Hematopoietic multipotent progenitor cell treated with erythropoietin and hydrocortisone succinate and interleukin-3 and kit ligand, for 17 days (in vitro differentiated cells): Measurements from ENCODE around the gene ADRM1.

Experiments
- DNase-seq: peaks from one replicate; pipeline ENCODE4 v3.0.0-alpha.2; 2015; ENCODE audit warnings: low spot score

ADRM1 gene

DNA sequence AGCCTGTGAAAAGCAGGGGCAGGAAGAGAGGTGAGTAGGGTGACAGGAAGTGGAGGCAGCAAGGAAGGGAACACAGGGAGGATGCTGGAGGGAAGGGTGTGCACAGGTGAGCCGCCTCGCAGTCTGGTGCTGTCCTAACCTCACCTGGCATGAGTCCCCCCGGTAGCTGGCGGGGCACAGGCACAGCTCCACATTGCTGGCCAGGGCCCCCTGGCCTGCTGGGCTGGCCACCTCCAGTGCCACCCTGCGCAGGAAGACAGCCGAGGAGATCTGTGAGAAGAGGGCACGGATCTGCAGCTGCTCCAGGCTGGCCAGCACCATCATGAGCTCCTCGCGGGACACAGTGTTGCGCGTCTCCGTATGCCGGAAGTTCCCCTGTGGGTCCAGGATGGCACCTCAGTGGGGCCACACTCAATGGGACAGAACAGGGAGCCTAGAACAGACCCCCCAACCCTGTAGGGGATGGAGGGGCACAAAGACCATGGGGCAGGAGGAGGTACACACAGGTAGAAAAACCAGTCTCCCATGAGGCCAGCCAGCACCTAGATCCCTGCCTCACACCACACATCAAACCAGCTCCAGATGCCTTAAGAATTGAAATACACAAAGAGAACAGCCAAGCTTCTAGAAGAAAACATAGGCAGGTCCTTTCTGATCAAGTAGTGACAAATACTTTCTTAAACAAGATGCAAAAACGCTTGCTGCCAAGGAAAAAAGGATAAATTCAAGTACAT lies 22.5 kb downstream of the ADRM1 start:
- DNase-seq, result no peak

DNA sequence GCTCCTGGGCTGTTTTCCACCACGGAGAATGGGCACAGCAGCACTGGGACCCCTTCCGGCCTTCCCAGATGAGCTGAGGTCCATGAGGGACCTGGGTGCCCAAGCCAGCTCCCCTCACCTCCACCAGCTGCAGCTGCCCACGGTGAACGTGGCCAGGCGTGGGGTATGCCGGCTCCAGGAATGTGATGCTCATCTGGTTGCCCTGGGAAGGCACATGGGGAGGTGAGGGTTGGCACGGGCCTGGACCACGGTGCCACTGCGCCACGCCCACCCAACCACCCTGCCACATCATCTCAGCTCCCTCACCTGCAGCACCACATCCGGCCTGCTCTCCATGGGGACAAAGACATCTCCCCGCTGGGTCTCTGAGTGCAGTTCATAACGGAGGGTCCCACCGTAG lies 23.8 kb downstream of the ADRM1 start:
- DNase-seq, result no peak

DNA sequence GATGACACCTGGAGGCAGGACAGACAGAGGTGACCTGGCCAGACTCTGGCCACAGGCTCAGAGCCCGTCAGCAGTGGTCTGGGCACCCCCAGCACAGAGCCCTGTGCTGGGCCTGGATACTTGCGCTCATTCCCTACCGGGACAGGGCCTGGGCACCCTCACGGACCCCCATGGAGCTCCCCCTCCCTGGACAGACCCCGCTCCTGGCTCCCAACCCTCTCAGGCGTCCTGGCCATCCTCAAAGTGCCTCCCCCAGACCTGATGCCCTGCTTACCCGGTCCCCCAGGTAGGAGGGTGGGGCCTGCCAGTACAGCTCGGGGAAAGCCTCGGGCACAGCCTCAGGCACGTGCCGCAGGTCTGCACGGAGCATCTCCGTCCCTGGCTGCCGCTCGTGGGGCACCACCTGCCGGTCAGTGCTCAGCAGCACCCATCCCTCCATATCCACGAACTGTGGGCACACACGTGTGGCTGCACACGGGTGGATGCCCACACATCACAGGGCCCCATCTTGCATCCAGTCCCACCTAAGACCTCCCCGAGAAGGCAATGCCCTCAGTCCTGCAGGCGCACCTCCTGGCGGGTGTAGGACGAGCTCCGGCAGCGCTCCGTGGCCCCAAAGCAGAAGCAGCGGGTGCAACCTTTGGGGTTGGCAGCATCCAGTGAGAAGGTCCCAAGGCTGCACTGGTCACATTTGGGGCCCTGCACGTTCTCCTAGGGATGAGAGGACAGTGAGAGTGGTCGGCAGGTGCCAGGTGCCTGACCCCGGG lies 24.3 kb downstream of the ADRM1 start:
- no peak for DNase-seq

DNA sequence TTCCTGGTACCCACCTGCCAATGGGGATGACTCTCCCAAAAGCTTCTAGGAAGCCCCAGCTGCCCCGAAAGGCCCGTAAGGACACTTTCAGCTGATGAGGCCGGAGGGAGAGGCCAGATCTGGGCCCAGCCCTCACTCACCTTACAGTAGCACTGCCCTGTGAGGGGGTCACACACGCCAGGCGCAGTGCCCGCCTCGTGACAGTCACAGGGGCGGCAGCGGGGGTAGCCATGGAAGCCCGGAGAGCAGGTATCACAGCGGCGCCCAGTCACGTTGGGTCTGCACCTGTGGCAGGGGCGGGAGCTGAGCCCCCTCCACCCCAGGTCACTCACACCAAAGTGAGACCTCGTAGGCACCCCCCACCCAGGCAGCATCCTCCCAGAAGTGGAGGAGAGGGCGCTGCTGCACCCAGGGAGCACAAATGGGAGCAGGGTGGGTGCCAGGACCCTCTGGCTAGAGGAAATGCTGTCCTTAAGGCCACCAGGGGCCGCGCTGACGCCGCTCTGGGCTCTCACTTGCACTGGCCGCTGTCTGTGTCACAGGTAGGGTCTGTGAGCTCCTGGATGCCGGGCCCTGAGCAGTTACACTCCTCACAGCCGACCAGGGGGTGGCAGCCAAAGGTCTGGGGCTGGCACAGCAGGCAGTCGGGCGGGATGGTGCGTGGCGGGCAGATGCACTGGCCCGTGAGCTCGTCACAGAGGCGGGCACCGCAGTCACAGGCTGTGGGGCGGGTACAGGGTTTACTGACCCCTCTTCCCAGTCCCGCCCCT lies 25.1 kb downstream of the ADRM1 start:
- DNase-seq, result no peak

DNA sequence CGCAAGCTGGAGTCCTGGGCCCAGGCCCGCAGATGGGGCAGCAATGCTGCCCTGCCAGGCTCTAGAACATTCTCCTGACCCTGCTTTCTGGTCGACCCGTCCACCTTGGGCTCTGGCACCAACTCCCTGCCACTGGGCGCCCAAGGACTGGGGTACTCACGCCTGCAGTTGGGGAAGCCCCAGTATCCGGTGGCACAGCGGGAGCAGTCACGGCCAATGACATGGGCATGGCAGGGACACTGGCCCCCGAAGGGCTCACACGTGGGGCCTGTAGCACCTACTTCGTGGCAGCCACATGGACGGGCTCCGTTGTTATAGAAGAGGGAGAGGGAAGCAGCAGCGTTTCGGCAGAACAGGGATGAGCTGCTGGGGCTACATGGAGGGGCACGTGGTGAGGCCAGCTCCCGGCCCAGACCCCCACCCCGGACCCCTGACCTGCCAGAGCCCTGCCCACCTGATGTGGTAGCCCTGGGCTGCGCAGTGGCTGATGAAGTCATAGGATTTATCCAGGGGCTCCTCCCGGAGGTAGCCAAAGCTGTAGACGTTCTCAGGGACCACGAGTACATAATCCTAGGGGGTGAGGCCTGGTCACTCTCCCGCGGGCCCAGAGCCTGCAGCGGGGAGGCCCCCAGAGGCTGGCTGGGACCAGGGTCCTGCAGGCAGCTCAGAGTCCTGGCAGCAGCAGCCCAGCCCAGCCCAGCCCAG lies 26.0 kb downstream of the ADRM1 start:
- no peak for DNase-seq

DNA sequence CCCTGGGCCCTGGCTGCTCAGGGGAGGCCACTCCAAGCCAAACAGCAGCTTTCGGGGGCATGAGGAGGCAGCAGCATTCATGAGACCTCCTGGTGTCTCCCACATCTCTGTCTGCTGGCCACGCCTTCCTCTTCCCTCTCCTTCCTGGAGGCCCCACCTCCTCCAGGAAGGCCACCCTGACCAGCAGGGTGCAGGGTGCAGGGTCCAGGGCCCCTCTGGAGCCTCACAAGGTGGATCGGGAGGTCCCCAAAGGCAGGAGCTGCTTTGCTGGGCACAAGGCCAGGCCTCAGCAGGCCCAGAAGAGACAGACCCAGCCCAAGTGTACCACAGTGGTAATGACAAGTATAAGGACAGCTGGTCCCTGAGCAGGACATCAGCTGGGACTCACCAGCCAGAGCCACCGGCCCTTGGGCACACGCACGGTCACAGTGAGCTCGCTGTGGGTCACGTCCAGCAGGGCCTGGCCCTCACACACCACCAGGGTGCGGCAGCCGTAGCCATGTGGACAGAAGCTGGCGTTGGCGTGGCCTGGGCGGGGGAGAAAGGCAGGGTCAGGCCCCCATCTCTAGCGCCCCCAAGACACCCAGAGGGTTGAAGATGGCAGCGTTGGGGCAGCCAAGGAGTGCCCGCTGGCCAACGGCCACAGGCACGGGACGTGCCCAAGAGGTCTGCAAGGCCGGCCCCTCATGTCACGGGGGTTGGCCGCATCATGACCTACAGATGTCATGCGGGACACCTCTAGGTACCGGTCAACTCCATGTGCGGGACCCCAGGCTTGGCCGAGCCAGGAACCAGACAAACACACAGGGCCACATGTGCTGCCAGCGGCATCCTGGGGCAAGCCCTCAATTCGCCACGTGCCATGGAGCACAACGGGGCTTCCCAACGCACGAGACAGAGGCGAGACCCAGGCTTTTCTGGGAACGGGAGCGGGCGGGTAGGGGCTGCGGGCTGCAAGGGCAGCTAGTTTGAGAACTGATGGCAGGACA lies 26.9 kb downstream of the ADRM1 start:
- no peak for DNase-seq

DNA sequence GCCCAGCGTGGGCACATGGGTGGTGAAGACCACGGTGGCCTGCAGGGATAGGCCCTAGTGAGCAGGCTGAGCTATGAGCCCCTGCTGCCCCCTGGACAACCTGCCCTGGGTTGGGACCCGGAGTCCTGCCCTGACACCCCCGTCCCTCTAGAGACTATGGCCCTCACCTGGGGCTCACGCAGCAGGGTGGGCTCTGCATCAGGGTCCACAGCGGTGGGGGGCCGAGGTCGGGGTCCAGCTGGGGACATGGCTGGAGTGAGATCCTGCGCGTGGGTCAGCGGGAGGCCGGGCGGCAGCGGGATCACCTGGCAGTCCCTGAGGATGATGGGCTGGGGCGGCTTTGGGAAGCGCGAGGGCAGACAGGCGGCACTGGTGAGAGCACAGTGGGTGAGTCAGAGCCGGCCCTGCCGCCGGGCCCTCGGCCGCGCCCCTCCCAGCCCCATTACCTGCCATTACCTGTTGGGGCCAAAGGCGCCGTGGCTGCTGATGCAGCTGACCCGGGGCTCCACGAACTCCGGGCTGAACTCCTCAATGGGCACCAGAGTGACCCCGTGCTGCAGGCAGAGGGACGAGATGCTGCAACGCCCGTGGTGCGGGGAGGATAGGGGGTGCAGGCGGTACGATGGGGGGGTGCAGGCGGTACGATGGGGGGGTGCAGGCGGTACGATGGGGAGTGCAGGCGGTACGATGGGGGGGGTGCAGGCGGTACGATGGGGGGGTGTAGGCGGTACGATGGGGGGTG lies 27.9 kb downstream of the ADRM1 start:
- no peak for DNase-seq

DNA sequence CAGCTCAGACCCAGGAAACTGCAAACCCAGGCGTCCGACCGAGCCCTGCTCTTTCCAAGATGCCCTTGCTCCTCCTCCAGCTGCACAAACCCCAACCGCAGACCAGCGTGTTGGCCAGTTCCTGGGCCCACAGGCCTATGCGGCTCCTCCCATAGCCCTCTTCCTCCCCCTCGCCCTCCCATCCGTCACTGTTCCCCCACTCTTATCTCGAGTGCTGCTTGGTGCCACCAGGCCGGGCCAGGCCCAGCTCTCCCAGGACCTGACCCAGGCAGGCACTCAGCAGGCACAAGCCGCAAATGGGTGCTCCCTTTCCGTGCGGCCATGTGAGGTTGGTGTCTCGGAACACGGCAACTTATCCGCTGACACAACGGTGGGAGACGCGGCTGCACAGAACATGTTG lies 28.6 kb downstream of the ADRM1 start:
- DNase-seq, result no peak

DNA sequence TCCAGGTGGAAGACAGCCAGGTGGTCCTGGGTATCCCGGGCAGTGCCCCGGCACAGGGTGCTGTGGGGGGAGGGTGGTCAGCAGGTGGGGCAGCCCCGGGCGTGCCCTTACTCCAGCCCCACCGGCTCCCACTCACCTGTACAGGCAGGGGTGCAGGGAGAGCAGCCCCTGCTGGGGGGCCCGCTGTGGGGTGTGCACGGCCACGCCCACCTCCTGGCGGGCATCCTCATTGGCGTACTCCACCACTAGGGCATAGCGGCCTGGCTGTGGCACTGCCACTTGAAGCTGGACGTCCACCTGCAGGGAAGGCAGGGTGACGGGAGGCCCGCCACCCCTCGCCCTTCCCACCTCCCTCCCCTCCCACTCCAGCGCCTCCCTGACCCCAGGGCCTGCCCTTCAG lies 29.6 kb downstream of the ADRM1 start:
- no peak for DNase-seq

DNA sequence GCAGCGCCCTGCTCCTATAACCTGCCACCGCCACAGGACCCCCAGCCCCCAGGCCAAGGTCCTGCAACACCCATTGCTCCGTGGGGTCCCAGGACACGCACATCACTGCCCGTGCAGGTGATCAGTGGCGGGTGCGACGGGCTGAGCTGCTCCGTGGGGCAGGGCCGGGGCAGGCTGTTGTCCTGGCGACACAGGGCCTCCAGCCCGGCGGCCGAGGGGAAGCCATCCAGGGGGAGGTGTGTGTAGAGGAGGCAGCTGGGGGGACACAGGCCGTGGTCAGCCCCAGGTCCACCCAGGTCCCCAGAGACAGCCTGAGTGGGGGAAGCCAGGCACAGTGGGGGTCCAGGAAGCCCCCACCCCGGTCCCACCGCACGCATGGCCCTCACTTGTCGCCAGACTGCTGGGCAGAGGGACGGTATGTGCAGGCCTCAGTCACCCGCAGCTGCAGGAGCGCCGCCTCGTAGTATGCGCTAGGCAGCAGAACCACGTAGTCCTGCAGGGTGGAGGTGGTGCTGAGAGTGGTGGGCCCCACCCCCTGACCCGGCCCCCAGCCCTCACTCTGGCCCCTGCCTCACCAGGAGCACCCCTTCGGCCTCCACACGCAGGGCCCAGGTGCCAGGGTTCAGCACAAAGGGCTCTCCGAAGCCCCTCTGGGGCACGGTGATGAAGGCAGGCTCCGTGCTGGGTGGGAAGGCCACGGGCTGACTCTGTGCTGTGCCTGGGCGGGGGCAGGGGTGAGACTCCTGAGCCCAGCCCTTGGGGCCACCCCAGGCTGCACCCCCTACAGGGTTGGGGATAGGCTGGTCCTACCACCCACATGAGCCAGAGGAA lies 30.4 kb downstream of the ADRM1 start:
- DNase-seq, result no peak

DNA sequence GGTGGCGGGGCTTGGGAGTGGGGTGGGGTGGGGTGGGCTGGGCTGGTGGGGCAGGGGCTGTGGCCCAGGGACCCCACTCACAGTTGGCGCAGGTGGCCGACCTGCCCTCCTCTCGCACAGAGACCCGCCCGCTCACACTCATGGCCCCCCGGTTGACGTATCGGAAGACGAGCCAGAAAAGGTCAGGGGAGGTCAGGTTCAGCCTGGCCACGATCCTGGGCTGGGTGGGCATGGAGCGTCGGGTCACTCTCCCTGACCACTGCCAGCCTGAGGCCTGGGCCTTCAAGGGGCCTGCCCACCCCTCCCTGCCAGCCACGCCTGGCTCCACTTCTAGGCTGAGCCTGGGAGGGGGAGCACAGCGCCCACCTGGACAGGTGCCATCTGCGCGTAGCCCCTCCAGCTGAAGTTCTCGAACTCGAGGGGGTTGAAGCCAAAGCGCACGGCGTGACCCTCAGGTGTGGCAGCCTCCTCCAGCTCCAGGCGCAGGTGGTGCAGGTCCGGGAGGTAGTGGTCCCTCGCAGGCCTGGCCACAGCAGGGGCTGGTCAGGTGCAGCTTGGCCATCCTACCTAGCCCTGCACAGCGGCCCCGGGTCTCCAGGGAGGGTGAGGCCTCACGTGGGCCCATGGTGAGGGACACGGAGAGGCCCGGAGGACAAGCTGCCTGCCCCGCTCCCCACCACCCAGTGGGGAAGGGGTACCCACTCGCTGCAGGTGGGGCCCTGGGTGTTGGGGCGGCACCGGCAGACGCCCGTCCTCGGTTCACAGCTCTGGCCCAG lies 31.2 kb downstream of the ADRM1 start:
- DNase-seq, result no peak

DNA sequence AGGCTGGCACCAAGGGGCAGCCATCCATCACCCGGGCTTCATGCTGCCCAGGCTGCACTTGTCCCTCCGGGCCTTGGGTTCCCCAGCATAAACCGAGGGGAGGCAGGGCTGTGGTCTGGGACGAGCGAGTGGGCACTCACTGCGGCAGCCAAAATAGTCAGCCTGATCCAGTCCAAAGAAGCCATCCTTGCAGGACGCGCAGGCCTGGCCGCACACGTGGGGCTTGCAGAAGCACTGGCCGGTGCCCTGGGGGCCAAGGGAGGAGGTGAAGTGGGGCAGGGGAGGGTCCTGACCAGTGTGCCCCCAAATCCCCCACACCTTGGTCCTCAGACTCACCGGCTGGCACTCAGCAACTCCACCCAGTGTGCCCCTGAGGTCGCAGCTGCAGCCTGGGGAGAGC lies 32.1 kb downstream of the ADRM1 start:
- DNase-seq, result no peak

DNA sequence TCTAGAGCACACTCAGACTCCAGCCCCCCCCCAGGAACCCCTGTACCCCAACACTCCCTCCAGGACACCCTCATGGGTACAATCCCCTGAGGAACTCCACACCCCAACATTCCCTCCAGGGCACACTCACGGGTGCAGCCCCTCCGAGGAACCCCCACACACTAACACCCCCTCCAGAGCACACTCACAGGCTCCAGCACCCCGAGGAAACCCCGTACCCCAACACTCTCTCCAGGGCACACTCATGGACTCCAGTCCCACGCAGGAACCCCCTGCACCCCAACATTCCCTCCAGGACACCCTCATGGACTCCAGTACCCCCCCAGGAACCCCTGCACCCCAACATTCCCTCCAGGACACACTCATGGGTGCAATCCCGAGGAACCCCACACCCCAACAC lies 32.7 kb downstream of the ADRM1 start:
- DNase-seq, result no peak

DNA sequence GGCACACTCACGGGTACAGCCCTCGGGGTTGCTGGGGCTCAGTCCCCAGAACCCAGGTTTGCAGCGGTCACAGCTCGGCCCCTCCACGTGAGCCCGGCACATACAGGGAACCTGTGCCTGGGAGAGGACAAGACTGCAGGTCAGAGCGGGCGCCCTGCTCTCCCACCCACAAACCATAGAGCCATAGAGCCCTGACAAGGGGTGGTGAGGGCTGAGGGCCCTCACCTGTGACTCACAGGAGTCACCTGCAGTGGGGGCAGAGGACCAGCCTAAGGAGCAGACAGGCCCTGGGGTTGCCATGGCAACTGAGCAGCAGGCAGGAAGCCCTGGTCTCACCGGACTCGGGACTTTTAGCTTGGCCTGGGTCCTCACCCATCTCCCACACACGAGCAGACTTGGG lies 33.5 kb downstream of the ADRM1 start:
- no peak for DNase-seq

DNA sequence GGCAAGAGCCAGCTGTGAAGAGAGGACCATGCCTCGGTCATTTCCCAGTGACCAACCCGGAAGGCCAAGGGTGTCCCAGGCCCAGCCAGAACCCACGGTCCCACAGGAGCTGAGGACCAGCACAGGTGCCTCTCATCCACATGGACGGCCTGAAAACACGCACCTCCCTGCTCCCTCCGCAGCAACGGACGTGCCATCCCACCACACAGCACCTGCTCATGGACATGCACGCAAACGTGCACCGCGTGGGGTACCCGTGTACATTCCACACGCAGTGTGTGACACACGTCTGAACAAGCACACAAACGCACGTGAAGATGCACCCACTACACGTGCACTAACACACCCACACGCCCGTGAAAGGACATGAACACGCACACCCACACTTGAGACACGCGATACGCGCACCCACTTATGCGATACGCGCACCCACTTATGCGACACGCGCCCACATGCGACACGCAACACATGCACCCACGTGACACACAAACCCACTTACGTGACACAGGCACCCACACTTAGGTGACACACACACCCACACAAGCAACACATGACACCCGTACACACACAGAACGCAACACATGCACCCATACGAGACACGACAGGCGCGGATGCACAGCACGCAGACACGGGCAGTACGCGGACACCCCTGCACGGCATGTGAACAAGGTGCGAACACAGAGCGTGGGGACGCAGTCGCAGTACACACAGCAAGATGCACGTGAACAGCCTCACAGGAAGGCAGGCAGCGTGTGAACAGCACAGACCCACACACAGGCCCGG lies 34.2 kb downstream of the ADRM1 start:
- no peak for DNase-seq

DNA sequence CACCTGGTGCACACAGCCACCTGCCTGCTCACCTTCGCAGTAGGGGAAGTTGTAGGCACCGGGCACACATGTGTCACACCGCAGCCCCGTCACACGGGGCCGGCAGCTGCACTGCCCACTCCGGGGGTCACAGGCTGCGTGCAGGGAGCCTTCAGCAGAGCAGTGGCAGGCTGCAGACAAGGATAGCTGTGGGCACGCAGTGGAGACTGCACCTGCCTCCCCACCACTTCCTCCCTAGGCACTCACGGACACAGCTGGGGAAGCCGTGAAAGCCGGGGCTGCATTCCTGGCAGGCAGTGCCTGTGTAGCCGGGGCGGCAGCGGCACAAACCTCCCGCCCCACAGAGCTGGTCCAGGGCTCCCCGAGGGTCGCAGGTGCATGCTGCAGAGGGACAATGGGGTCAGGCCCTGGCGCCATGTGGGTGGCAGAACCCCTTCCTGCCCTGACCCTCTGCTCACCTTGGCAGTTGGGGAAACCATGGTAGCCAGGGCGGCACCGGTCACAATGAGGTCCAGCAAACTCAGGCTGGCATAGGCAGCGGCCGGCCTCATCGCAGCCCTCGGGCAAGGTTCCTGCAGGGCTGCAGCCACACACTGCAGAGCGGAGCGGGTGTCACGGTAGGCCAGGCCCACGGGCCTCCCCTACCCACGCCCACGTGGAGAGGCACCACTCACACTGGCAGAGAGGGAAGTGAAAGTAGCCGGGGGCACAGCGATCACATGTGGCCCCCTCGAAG lies 34.9 kb downstream of the ADRM1 start:
- no peak for DNase-seq

DNA sequence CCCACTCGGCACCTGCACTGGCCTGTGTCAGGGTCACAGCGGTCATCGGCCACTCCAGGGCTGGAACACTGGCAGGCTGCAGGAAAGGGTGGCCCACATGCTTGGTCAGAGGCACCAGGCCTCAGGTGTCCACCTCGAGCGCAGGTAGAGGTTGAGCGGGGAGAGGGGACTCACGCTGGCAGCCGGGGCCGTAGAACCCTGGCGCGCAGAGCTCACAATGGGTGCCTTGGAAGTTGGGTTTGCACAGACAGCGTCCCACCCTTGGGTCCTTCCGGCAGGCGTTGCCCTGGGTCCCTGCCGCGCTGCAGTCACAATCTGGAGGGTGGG lies 35.5 kb downstream of the ADRM1 start:
- no peak for DNase-seq
